ENCODE measurements around the gene FDXR.

FDXR gene

DNA sequence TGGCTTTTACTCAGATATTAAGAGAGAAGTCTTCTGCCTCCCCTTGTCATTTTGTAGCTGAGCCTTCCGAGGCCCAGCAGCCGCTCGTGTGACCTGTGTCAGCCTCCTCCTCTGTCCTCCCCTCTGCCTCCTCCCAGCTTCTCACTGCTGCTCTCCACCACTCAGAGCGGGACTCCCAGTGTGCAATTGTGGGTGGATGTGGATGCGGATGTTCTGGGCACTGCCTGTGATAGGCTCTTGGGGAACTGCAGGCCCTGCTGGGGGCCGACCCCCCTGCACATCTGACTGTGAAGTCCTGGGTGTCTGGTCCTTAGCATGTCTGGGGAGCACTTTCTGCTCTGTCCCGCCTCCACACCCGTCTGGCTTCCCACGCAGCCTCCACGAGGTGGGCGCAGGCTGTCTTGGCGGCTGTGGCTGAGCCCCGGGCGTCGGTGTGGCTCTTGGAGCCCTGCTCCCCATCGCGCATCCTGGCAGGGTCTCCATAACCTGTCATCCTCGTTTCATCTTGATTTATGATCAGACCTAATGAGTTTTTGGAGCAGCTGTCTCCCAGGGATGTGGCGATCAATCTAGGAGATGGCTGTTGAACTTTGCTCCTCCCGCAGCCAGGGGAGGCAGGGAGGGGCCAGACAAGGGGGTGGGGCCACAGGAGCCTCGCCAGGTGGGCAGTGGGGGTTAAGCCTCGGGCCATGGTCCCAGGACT lies 41.2 kb downstream of the FDXR start:
- Mint-ChIP-seq H3K4me1 (ENCODE audit: low read depth) (no peaks in the 10 kb centered on the region), H3K9me3 (no peaks in the 10 kb centered on the region), H3K27ac (no peak overlapping the region), H3K4me3 (no peak overlapping the region), H3K27me3 (ENCODE audit: low read depth) (no peaks in the 10 kb centered on the region), H3K36me3 (ENCODE audit: low read depth) (peaks cover 2% of the 10 kb centered on the region)

- Mint-ChIP-seq H3K36me3 (ENCODE audit: low read depth) (no peaks in the 10 kb centered on the region), H3K27me3 (ENCODE audit: low read depth) (no peaks in the 10 kb centered on the region), H3K9me3 (no peaks in the 10 kb centered on the region), H3K4me3 (no peak overlapping the region), H3K4me1 (ENCODE audit: low read depth) (no peaks in the 10 kb centered on the region), H3K27ac (no peak overlapping the region)
Observed at GRCh38 chr17:74830861-74831260, 41.9 kb downstream of the FDXR start.

DNA sequence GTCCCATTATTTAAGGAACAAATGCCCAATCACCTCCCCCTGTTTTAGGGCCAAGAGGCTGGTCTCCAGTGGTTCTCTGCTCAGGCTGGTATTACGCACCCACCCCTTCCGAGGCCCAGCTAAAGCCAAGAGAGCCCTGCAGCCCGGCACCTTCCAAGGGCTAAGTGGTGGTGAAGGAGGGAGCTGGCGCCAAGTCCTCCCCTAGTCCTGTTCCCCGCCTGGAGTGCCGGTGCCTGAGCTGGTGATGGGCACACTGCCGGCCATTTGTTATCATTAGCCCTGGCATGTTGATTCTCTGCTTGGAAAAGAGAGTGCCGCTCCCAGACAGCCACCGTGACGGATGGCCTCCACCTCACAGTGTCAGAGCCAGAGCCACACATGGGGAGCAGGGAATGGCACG lies 45.0 kb downstream of the FDXR start:
- Mint-ChIP-seq H3K27me3 (ENCODE audit: low read depth) (no peaks in the 10 kb centered on the region), H3K9me3 (no peaks in the 10 kb centered on the region), H3K4me3 (no peak overlapping the region), H3K4me1 (ENCODE audit: low read depth) (no peaks in the 10 kb centered on the region), H3K36me3 (ENCODE audit: low read depth) (no peaks in the 10 kb centered on the region), H3K27ac (no peak overlapping the region)

- no peak overlapping the region for H3K27ac Mint-ChIP-seq
- H3K4me3 Mint-ChIP-seq, result no peak overlapping the region
- H3K4me1 Mint-ChIP-seq (ENCODE audit: low read depth), result no peaks in the 10 kb centered on the region
- H3K9me3 Mint-ChIP-seq, result no peaks in the 10 kb centered on the region
- H3K36me3 Mint-ChIP-seq (ENCODE audit: low read depth), result no peaks in the 10 kb centered on the region
- H3K27me3 Mint-ChIP-seq (ENCODE audit: low read depth), result no peaks in the 10 kb centered on the region
Observed at GRCh38 chr17:74825952-74826719, 46.7 kb downstream of the FDXR start.

GRCh38 chr17:74824961-74825627 lies 47.7 kb downstream of the FDXR start:
- no peaks in the 10 kb centered on the region for H3K27me3 Mint-ChIP-seq (ENCODE audit: low read depth)
- no peak overlapping the region for H3K4me3 Mint-ChIP-seq
- no peaks in the 10 kb centered on the region for H3K4me1 Mint-ChIP-seq (ENCODE audit: low read depth)
- no peaks in the 10 kb centered on the region for H3K9me3 Mint-ChIP-seq
- H3K27ac Mint-ChIP-seq, result no peak overlapping the region
- H3K36me3 Mint-ChIP-seq (ENCODE audit: low read depth), result peaks cover 2% of the 10 kb centered on the region

- Mint-ChIP-seq H3K27ac (no peak overlapping the region), H3K36me3 (ENCODE audit: low read depth) (peaks cover 5% of the 10 kb centered on the region), H3K4me3 (no peak overlapping the region), H3K27me3 (ENCODE audit: low read depth) (no peaks in the 10 kb centered on the region), H3K4me1 (ENCODE audit: low read depth) (no peaks in the 10 kb centered on the region), H3K9me3 (no peaks in the 10 kb centered on the region)
Observed at GRCh38 chr17:74822939-74823367, 49.8 kb downstream of the FDXR start.

DNA sequence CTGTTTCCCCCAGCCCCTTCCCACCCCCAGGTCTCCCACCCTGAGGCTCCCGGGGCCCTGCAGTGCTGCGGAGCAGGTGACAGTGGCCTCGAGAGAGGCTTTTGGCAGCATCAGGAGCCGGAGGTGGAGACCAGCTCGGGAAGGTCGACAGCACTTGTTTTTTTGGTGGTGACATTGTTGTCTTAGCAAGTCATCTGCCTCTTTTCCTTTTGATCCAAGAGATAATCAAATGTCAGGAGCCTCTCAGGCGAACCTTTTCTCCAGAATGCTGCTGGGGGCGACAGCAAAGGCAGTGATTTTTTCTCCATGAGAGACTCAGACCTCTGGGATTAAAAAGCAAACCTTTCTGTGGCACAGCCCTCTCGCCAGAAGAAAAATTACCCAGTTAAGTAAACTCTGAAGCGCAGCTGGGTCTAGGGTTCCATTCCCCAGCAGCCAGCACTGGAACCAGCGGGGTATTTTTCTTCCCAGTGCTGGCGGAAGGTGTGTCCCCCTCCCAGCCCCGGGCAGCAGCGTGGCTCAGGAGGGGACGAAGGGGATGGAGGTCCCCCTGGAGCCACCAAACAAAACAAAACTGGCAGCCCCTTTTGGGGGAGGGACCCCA lies 50.4 kb downstream of the FDXR start:
- no peaks in the 10 kb centered on the region for H3K9me3 Mint-ChIP-seq
- H3K27ac Mint-ChIP-seq, result no peak overlapping the region
- peaks cover 5% of the 10 kb centered on the region for H3K36me3 Mint-ChIP-seq (ENCODE audit: low read depth)

GRCh38 chr17:74821655-74822334 lies 51.0 kb downstream of the FDXR start:
- Mint-ChIP-seq H3K36me3 (ENCODE audit: low read depth) (peaks cover 5% of the 10 kb centered on the region), H3K4me3 (no peak overlapping the region), H3K27me3 (ENCODE audit: low read depth) (no peaks in the 10 kb centered on the region), H3K4me1 (ENCODE audit: low read depth) (no peaks in the 10 kb centered on the region), H3K9me3 (no peaks in the 10 kb centered on the region), H3K27ac (no peak overlapping the region)

More for the DNA sequence above, 50.4 kb downstream of the FDXR start:
- Mint-ChIP-seq H3K4me3 (no peak overlapping the region), H3K27me3 (ENCODE audit: low read depth) (no peaks in the 10 kb centered on the region), H3K4me1 (ENCODE audit: low read depth) (no peaks in the 10 kb centered on the region)

DNA sequence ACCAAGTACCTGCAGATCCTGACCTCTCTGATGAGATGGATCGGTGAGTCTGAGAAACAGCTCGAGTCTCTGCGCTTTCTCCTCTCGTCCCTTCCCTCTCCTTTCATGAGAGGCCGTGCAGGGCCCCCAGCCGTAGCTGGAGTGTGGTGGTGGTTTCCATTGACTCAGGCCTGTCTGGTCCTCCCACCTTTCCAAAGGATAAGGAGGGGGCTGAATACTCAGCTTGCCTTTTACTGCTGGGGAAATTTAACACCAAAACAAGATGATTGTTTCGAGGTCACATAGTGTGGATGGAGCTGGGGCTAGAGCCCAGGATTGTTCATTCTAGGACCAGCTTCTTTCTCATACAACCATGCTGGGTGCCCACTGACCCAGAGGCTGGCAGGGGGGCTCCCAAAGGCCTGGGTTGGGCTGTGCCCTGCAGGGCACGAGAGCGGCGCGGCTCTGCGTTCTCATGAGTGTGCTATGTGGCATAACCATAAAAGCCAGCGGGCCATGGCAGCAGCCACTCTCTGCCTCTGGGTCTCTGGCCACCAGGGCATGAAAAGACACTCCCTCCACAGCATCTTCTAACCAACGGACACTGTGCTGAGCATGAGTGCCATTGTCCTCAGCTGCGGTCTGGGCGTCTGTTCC lies 52.9 kb downstream of the FDXR start:
- Mint-ChIP-seq H3K4me1 (ENCODE audit: low read depth) (peaks cover 2% of the 10 kb centered on the region), H3K27ac (no peak overlapping the region), H3K36me3 (ENCODE audit: low read depth) (peaks cover 5% of the 10 kb centered on the region), H3K9me3 (no peaks in the 10 kb centered on the region), H3K4me3 (no peak overlapping the region), H3K27me3 (ENCODE audit: low read depth) (no peaks in the 10 kb centered on the region)

DNA sequence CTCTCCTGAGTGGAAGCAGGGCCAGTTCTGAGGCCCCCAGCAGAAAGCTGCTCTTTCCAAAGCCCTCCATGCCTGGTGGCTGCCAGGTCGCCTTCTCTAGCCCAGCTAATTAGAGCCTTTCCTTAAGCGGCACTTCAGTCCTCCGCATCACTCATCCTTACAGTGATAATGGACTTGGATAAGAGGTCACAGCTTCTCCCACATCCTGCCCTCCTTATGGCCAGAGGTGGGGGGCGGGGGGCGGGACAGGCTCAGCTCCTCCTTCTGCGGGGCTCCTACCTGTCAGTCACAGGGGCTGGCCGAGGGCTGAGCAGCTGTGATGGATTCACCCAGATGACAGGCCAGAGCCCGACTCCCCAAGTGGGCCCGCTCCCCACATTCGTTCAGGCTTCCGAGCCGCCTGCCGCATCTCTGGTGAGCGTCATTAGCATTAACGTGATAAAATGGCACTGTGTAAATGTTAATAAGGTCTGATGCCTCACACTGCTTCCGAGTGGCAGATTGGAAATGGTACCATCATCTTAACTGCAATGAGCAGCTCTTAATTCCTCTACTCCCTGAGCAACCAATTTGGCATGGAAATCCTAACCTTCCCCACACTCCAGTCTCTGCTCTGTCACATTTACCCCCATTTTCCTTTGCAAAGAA lies 54.4 kb downstream of the FDXR start:
- H3K27ac Mint-ChIP-seq, result no peak overlapping the region
- no peaks in the 10 kb centered on the region for H3K27me3 Mint-ChIP-seq (ENCODE audit: low read depth)
- H3K36me3 Mint-ChIP-seq (ENCODE audit: low read depth), result peaks cover 5% of the 10 kb centered on the region
- no peak overlapping the region for H3K4me3 Mint-ChIP-seq
- H3K9me3 Mint-ChIP-seq, result no peaks in the 10 kb centered on the region
- H3K4me1 Mint-ChIP-seq (ENCODE audit: low read depth), result peaks cover 2% of the 10 kb centered on the region

DNA sequence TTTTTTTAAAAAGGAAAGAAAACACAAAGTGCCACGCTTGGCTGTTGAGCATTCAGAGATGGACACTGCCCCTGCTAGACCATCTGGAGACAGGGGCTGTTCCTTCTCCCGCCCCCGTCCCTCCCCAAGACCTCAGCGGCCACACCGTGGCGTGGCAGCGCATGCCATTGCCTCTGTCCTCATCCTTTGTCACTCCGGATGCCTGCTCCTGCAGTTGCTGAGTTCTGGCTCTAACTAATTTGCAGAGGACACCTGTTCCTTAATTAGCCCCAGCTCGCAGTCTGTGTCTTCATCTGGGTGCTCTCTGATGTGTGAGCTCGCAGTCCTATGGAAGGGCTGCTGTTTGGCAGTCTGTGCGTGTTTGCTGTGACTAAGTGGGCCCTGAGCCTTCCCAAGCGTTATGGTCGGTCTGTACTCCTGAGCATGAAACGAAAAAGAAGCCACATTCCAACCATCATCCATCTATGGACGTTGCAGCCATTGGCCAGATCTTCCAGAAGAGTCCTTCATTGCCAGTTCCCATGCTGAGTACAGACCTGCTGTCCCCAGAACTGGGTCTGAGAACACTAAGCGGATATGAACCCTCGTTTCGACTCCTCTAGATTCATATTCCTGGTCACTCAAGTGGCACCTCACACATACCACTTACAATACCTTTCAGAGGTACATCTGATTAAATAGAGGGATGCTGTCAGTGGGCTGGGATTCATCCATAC lies 55.7 kb downstream of the FDXR start:
- Mint-ChIP-seq H3K27ac (no peak overlapping the region), H3K4me1 (ENCODE audit: low read depth) (peaks cover 2% of the 10 kb centered on the region), H3K9me3 (no peaks in the 10 kb centered on the region), H3K4me3 (no peak overlapping the region), H3K27me3 (ENCODE audit: low read depth) (no peaks in the 10 kb centered on the region), H3K36me3 (ENCODE audit: low read depth) (peaks cover 5% of the 10 kb centered on the region)

GRCh38 chr17:74815550-74816370 lies 57.0 kb downstream of the FDXR start:
- Mint-ChIP-seq H3K9me3 (no peaks in the 10 kb centered on the region), H3K27me3 (ENCODE audit: low read depth) (no peaks in the 10 kb centered on the region), H3K4me3 (no peak overlapping the region), H3K36me3 (ENCODE audit: low read depth) (peaks cover 5% of the 10 kb centered on the region), H3K4me1 (ENCODE audit: low read depth) (peaks cover 2% of the 10 kb centered on the region), H3K27ac (no peak overlapping the region)
